ENCODE measurements around the gene HARBI1. TPM values are rescaled to one million over a fixed set of nuclear protein-coding genes. Genes with fewer than 3 reads are reported as not detected.

HARBI1 gene
- total and polyA plus RNA-seq, 2 donors (not counting 3 experiments of a cell fraction or from before 2014, with no cell fraction given), result 2.7 to 4.7 TPM

DNA sequence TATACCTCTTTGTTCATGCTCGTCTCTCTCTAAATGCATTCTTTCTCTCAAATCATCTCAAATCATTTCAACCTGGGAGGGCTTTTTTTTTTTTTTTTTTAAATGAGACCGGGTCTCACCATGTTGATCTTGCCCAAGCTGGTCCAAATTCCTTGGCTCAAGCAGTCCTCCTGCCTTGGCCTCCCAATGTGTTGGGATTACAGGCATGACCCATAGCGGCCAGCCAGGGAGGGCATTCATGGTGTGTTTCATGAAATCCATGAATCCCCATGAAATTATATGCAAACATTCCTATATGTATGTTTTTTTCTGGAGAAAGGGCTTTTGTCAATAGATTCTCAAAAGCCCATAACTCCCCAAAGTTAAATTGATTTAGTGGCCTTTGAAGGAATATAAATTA lies 26.5 kb upstream of the HARBI1 start:
- ChIA-PET CTCF (interaction anchor here (0.9 kb wide), 1 partner anchor 10 kb away, joined by 4 read pairs; no protein-coding TSS in a partner anchor), POLR2A (no interaction called here)
- no peaks in the 10 kb centered on the region for H3K9me1 ChIP-seq (replicated peaks; ENCODE audit: control insufficient read depth, extremely low read depth, insufficient read depth, low read length)
- FAIRE-seq (no peak), DNase-seq (ENCODE audit: low read depth, low spot score) (no peak)
- H3K4me3 ChIP-seq (replicated peaks in 1 of 3; ENCODE audit: insufficient read depth in 1 of 3, low read depth in 1 of 3, low read length in 3 of 3), result no peak overlapping the region
- H3K4me2 ChIP-seq (ENCODE audit: insufficient read depth, low read length), result no peak overlapping the region
- no peaks in the 10 kb centered on the region for H3K9me3 ChIP-seq (replicated peaks; ENCODE audit: control insufficient read depth, insufficient read depth, low read length)
- H3K79me2 ChIP-seq (ENCODE audit: control insufficient read depth, insufficient read depth, low read length), result no peaks in the 10 kb centered on the region
- no peak overlapping the region for H3K9ac ChIP-seq (replicated peaks; ENCODE audit: extremely low read depth, insufficient read depth, low read length)
- no peak for TF ChIP-seq GATA2 (IDR thresholded peaks at IDR 0.05; ENCODE audit: insufficient read depth, insufficient read length, low read depth, low read length)
- peaks cover 0 to 10% of the 10 kb centered on the region in 2 experiments for H3K36me3 ChIP-seq (ENCODE audit: control insufficient read depth in 2 of 2, extremely low read depth in 1 of 2, insufficient read depth in 2 of 2, low read length in 2 of 2)
- no peak overlapping the region for H3K27ac ChIP-seq (ENCODE audit: insufficient read depth, low read depth, low read length)
- no peak overlapping the region for H2AFZ ChIP-seq (ENCODE audit: low read depth, low read length)
- intact Hi-C loops (cut with micrococcal nuclease) (no loop called here), dilution Hi-C loops (cut with MboI; ENCODE audit: extremely low pct_ligation_motif_present, low sequenced_read_pairs) (no loop called here)
- H3K4me1 ChIP-seq (ENCODE audit: control insufficient read depth, extremely low read depth, insufficient read depth, low read length), result peaks cover 9% of the 10 kb centered on the region
- no peaks in the 10 kb centered on the region for H4K20me1 ChIP-seq (replicated peaks; ENCODE audit: control insufficient read depth, extremely low read depth, insufficient read depth, low read length)
- BruUV-seq (replicated peaks), result no TSS peak
- H3K27me3 ChIP-seq (ENCODE audit: control insufficient read depth in 2 of 2, insufficient read depth in 2 of 2, low read length in 2 of 2), result no peaks in the 10 kb centered on the region

GRCh38 chr11:46642627-46643335 lies 25.8 kb upstream of the HARBI1 start:
- Histone ChIP-seq H3K4me3 (replicated peaks in 1 of 3; ENCODE audit: insufficient read depth in 1 of 3, low read depth in 1 of 3, low read length in 3 of 3) (no peak overlapping the region), H3K79me2 (ENCODE audit: control insufficient read depth, insufficient read depth, low read length) (no peaks in the 10 kb centered on the region), H3K9ac (replicated peaks; ENCODE audit: extremely low read depth, insufficient read depth, low read length) (no peak overlapping the region), H3K9me3 (replicated peaks; ENCODE audit: control insufficient read depth, insufficient read depth, low read length) (no peaks in the 10 kb centered on the region), H3K4me2 (ENCODE audit: insufficient read depth, low read length) (no peak overlapping the region), H3K9me1 (replicated peaks; ENCODE audit: control insufficient read depth, extremely low read depth, insufficient read depth, low read length) (no peaks in the 10 kb centered on the region), H3K4me1 (ENCODE audit: control insufficient read depth, extremely low read depth, insufficient read depth, low read length) (peaks cover 2% of the 10 kb centered on the region), H2AFZ (ENCODE audit: low read depth, low read length) (no peak overlapping the region), H3K27me3 (ENCODE audit: control insufficient read depth in 2 of 2, insufficient read depth in 2 of 2, low read length in 2 of 2) (no peaks in the 10 kb centered on the region), H3K36me3 (ENCODE audit: control insufficient read depth in 2 of 2, extremely low read depth in 1 of 2, insufficient read depth in 2 of 2, low read length in 2 of 2) (peaks cover 0 to 10% of the 10 kb centered on the region in 2 experiments), H3K27ac (ENCODE audit: insufficient read depth, low read depth, low read length) (no peak overlapping the region), H4K20me1 (replicated peaks; ENCODE audit: control insufficient read depth, extremely low read depth, insufficient read depth, low read length) (no peaks in the 10 kb centered on the region)
- intact Hi-C loops (cut with micrococcal nuclease), result no loop called here
- no peak for TF ChIP-seq POLR2A (IDR thresholded peaks at IDR 0.05; ENCODE audit: low read depth, low read length)
- TF ChIP-seq POLR2AphosphoS5 (IDR thresholded peaks at IDR 0.05; ENCODE audit: insufficient read depth, low read depth, low read length), result no peak
- no peak for TF ChIP-seq GATA2 (IDR thresholded peaks at IDR 0.05; ENCODE audit: insufficient read depth, insufficient read length, low read depth, low read length)
- TF ChIP-seq, protein P1, sequence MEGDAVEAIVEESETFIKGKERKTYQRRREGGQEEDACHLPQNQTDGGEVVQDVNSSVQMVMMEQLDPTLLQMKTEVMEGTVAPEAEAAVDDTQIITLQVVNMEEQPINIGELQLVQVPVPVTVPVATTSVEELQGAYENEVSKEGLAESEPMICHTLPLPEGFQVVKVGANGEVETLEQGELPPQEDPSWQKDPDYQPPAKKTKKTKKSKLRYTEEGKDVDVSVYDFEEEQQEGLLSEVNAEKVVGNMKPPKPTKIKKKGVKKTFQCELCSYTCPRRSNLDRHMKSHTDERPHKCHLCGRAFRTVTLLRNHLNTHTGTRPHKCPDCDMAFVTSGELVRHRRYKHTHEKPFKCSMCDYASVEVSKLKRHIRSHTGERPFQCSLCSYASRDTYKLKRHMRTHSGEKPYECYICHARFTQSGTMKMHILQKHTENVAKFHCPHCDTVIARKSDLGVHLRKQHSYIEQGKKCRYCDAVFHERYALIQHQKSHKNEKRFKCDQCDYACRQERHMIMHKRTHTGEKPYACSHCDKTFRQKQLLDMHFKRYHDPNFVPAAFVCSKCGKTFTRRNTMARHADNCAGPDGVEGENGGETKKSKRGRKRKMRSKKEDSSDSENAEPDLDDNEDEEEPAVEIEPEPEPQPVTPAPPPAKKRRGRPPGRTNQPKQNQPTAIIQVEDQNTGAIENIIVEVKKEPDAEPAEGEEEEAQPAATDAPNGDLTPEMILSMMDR (IDR thresholded peaks at IDR 0.05; ENCODE audit: extremely low read depth in 1 of 2, insufficient read depth in 1 of 2, low read depth in 1 of 2, low read length in 2 of 2), result no peak
- no peak for TF ChIP-seq FOS (IDR thresholded peaks at IDR 0.05; ENCODE audit: borderline replicate concordance, insufficient read depth, low read length)
- no peak for TF ChIP-seq EZH2 (IDR thresholded peaks at IDR 0.05; ENCODE audit: borderline replicate concordance, low read depth, low read length, severe bottlenecking)
- TF ChIP-seq, protein P2, sequence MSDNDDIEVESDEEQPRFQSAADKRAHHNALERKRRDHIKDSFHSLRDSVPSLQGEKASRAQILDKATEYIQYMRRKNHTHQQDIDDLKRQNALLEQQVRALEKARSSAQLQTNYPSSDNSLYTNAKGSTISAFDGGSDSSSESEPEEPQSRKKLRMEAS (IDR thresholded peaks at IDR 0.05; ENCODE audit: insufficient read depth, insufficient read length), result no peak
- no peak for TF ChIP-seq MYC (IDR thresholded peaks at IDR 0.05; ENCODE audit: low read depth, low read length)
- TF ChIP-seq JUN (IDR thresholded peaks at IDR 0.05; ENCODE audit: borderline replicate concordance, insufficient read depth, insufficient read length, low read depth), result no peak
- ChIA-PET POLR2A (no interaction called here), CTCF (no interaction called here)
- FAIRE-seq, result no peak
- no peak for DNase-seq (ENCODE audit: low read depth, low spot score)
- dilution Hi-C loops (cut with MboI; ENCODE audit: extremely low pct_ligation_motif_present, low sequenced_read_pairs), result no loop called here
- BruUV-seq (replicated peaks), result no TSS peak
